HL-60/S4 treated with phorbol 12-myristate 13-acetate at 8.2 ng/mL for 4 days and 3 days (cell line): ENCODE data around the gene LAMC1.

Source experiments
- in situ Hi-C: fragments of 300-500 bp; cut with MboI; formaldehyde crosslinking; loops from 2 replicates; pipeline ENCODE4 v1.15.0; 2022; ENCODE audit warnings: low sequenced_read_pairs

LAMC1 gene

GRCh38 chr1:183180634-183181056 is 157.4 kb downstream of the LAMC1 start:
- in situ Hi-C loops = no loop called here

DNA sequence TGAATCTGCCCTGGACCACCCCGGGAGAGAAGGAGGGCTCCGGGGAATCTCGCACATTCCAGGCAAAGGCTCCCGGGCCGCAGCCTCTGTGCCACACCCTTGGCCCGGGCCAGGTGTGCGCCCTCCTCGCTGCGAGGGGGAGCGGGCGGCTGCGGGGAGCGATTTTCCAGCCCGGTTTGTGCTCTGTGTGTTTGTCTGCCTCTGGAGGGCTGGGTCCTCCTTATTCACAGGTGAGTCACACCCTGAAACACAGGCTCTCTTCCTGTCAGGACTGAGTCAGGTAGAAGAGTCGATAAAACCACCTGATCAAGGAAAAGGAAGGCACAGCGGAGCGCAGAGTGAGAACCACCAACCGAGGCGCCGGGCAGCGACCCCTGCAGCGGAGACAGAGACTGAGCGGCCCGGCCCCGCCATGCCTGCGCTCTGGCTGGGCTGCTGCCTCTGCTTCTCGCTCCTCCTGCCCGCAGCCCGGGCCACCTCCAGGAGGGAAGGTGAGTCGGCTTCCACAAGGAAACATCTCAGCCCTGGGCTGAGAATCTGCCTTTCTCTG is 162.8 kb downstream of the LAMC1 start, which contains the start of gene LAMC2:
TSS of gene LAMC2 (plus strand) at position 324 of the 550 bp plus-strand sequence. CDS start at position 413, 89 bp downstream.
- in situ Hi-C loops = no loop called here

- in situ Hi-C loops = no loop called here
Observed at GRCh38 chr1:183186841-183187240, 163.6 kb downstream of the LAMC1 start.

DNA sequence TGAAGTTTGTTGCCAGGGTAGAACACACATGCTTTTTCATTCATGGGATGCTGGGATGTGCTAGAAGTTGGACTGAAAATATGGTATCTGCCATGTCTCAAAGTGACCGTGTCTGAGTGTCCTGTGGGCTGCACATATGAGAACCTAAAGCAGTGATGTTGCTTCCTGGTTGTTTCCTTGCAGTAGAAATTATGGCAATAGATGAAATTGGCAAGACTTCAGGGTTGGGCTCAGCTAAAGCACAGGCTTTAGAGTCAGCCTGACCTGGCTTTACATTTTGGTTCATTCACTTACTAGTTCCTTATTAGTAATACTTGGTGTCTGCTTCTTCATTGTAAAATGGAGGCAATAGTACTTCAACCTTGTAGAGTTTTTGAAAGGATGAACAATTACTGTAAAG is 165.0 kb downstream of the LAMC1 start:
- in situ Hi-C loops = no loop called here

DNA sequence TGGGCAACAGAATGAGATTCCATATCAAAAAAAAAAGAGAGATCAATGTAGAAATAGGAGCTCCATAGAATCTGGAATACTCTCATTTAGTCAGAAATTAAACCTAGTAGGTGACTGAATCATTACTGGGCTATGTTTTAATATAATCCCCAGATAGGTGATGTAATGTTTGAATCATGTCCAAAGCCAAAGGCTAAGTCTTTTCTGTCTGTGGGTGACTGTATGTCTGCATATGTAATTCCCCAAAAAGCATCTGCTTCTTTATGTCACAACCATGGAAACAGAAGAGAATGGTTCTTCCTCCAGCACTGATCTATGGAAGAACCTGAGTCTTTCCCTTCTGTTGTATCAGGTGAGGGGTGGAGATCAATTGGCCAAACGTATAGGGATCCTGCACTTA is 168.6 kb downstream of the LAMC1 start:
- in situ Hi-C loops = no loop called here

DNA sequence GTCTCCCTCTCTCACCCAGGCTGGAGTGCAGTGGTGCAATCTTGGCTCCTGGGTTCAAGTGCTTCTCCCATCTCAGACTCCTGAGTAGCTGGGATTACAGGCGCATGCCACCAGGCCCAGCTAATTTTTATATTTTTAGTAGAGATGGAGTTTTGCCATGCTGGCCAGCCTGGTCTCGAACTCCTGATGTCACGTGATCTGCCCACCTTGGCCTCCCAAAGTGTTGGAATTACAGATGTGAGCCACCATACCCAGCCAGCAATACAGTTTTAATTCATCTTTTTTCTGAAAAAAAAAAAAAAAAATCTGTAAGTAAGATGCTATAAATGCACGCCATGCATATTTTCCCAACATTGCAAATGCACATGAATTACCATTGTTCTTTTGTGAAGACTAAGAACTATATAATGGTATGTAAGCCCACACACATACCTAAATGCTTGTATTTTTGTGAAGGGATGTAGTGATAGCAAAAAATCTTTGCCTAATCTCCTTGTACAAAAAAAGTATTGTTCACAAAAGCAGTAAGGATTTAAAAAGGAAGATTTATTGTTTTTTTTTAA is 170.8 kb downstream of the LAMC1 start:
- in situ Hi-C loops = no loop called here

DNA sequence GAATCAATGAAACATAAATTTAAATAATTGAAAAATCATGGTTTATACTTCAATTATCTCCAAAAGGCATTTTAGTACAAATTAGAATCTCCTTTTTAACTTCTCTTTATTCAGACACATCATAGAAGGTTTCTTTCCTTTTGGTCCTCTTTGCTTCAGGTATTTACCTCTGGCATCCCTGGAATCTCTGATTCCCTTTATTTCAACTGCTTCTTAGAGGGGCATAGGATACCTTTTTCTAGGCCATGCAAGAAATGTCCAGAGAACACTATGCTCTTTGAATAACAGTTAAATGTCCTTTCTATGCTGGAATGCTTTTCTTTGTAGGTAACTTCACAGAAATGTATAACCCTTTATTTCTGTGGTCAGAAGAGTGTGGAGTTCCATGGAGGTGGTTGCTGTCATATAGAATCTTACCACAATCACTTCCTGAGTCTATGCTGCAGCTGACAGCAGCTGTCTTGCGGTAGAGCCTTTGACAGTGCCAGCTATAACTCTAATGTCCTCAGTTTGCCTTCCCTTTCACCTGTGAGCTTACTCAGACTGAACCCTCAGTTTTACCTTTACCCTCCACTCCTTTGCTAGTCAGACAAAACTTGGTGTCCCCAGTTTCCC is 171.4 kb downstream of the LAMC1 start:
- in situ Hi-C loops = no loop called here

DNA sequence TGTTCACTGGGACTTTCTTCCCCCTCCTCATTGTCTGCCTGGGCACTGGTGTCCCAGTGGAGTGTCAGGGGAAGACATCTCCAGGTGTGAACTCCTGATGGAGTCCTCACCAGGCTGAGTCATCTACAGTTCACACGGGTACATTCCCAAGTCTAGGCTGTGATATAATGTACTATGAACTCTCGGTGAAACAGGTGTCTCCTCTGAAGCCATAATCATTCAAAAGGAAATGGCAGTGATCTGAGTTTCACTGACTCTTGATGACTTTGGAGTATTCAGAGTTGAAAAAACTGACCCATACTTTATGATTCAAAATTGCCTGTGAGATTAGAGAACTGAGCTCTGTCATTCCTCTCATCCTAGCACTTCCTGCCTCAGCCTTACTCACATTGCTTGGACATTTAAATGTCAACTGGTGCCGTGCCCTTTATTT is 171.9 kb downstream of the LAMC1 start:
- in situ Hi-C loops = no loop called here
